ENCODE data around the gene RAPGEF1.
"Not testable (repeated sequence)": the region's sequence is repeated elsewhere in the genome, so short reads cannot be mapped to it uniquely, and the experiment has no call there.

Gene RAPGEF1

DNA sequence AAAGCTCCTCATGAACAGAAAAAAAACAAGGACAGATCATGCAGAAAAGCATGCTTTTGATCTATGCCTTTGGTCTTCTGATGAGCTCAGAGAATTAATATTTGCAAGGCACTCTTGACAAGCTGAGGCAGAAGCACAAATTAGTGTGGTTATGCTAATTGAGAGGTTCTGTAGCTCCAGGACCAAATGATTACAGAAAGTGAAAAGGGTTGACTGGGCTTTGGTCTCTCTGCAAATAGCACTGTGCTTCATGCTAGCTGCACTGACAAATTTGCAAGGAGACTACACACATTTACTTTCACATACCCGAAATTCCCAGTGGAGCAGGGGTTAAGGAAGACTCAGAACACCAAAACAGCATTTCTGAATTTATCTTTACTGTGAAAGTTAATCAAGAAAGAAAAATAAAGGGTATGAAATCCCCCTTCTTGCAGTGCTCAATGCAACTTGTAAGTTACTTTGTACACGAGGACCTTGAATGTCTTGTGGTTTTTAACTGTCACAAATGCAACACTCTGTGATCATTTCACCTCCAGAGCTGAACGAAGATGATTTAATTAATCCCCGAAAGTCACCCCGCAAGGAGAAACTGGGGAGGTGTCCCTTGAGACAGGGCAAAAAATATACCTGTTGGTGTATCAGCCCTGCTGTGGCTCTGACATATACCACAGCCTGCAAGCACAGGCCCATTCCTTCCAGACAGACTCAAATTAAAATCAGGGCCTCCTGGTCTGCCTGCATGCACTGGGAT, 11.9 kb downstream of the RAPGEF1 start:
- no peak for DNase-seq (ENCODE audit: low read depth)

DNA sequence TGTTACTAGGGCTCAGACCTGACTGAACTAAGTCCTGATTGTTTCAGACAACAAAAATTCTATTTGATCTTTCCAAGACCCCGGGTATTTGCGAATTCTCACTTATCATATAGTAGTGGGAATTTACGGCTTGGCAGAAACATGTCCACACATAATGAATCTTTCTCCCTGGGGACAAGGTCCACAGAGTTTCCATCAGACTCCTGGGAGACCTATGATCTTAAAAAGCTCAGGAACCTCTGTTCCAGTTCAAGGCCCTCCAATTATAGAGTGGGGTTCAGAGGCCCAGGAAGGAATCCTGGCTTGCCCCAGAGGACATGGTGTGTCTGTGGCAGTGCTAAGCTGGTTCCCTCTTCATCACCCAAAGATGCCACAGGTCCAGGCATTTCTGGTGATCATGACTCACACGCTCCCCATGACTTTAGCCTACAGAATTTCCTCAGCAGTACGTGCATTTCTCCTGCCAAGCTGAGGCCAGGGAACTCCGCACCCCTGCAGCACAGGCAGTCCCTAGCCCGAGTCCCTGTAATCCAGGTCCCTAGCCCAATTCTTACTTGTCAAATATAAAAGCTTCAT, 12.6 kb downstream of the RAPGEF1 start:
- DNase-seq (ENCODE audit: low read depth) = no peak

DNA sequence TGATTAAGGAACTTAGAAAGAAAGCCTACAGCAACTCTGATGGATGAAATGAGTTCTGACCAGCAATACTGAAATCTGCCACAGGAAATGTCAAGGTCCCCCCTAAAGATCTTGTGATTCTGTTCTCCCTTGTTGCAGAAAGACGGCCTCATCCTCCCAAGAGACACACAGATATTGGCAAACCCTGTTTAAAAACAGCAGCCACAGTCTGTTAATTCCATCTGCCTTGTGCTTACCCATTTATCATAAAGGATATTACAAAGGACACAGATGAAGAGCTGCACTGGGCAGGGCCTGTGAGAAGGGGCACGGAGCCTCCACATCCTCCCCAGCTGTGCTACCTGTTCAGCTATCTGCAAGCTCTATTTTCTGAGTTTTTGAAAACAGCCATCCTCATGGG, 15.2 kb downstream of the RAPGEF1 start:
- DNase-seq (ENCODE audit: low read depth) = no peak

- DNase-seq (ENCODE audit: low read depth) = no peak
Observed at GRCh38 chr9:131723632-131724031, 16.2 kb downstream of the RAPGEF1 start.

- no peak for DNase-seq (ENCODE audit: low read depth)
Observed at GRCh38 chr9:131722255-131722654, 17.6 kb downstream of the RAPGEF1 start.

DNA sequence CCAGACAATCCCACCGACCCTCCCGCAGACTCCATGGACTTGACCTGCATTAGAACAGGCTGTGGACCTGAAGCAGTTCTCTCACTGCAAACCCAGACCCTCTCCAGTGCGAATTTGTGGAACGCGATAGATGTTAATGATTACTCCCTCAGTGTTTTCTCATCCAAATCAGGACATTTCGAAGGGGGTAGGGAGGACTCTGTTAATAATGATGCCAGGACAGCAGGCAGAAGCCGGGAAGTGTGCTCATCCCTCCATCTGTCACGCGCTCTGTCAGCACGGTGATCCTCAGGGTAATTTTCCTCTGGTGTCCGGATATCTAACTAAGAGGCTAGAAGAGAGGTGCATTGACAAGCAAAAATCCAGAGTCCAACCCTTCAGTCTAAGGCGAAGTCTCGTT, 18.8 kb downstream of the RAPGEF1 start:
- no peak for DNase-seq (ENCODE audit: low read depth)

DNA sequence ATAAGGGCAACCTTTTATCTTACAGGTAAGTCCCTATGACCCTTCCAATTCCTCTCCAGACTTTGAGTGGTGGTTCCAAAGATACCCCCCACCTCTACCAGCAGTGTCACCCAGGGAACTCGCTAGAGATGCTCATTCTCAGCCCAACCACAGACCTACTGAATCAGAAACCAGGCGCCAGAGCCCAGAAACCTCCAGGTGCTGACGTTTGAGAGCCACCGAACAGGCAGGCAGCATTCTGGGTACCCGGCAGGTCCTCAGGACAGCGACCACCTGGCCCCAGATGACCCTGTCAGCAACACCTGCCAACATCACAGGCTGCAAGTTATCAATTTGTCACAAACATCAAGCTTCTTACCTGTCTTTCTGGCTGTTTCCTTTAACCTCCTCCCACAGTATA, 19.5 kb downstream of the RAPGEF1 start:
- no peak for DNase-seq (ENCODE audit: low read depth)

DNA sequence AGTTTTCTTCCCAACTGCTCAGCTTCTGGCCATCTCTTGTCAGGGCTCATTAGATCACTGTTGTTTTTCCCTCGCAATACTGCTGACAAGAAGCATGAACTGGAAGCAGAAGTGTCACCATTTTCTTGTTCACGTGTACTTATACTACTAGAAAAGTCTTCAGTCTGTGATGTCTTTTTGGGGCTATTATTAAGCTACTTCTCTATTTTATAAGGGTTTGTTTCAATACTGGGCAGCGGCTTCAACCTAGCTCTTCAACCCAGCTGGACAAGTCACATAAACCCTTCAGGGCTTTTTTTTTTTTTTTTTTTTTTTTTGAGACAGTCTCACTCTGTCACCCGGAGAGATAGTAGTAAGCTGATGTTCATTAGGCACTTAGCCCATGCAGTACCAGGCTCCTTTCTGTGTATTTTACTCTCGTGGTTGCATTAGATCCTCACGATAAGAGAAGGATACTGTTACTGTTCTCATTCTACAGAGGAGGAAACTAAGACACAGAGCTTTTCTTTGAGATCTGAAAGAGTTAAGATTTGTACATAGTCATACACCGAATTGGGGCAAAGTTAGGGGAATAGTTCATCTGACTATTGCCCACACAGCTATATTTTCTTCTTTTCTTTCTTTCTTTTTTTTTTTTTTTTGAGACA, 20.5 kb downstream of the RAPGEF1 start:
- DNase-seq (ENCODE audit: low read depth) = no peak

DNA sequence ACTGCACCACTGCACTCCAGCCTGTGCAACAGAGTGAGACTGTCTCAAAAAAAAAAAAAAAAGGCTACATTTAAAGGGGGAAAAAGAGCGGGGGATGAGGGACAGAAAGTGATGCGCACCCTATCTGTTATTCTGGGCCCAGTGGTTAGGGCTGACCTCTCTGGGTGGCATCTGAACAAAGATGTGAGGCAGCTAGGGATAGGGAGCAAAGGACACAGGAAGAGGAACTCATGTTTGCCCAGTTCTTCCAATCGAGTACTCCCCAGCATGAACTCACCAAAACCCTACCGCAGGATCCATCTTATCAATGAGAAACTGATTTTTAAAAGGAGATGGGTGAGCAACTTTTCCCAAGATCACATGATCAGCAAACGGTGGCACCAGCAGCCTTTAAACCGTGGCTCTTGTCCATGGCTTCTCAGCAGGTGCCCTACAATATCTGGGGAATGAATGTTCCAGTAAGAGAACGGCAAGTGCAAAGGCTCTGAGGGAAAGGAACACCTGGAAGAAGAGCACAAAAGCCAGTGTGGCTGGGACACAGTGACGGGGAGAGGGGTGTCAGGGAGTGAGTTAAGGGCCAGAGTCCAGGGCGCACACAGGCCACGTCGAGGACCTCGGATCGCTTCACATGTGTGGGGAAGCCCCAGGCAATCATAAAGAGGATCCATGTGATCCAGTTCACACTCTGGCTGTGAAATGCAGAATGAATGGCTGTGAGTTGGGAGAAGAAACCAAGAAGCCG, 22.0 kb downstream of the RAPGEF1 start:
- DNase-seq (ENCODE audit: low read depth) = no peak

- no peak for DNase-seq (ENCODE audit: low read depth)
Observed at GRCh38 chr9:131715906-131716305, 24.0 kb downstream of the RAPGEF1 start.

DNA sequence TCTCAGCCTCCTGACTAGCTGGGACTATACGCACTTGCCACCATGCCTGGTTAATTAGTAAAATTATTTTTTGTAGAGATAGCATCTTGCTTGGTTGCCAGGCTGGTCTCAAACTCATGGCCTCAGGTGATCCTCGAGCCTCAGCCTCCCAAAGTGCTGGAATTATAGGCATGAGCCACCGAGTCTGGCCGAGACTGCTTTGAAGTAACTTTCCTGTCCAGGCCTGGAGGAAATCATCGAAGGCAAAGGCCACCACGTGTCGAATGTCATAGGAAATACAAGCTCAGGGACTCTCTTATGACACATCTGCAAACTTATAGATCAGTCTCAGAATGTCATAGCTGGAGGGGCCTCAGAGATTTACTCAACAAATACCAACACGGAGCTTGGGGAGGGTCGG, 25.1 kb downstream of the RAPGEF1 start:
- no peak for DNase-seq (ENCODE audit: low read depth)

GRCh38 chr9:131714161-131714646, 25.7 kb downstream of the RAPGEF1 start:
- DNase-seq (ENCODE audit: low read depth) = no peak

DNA sequence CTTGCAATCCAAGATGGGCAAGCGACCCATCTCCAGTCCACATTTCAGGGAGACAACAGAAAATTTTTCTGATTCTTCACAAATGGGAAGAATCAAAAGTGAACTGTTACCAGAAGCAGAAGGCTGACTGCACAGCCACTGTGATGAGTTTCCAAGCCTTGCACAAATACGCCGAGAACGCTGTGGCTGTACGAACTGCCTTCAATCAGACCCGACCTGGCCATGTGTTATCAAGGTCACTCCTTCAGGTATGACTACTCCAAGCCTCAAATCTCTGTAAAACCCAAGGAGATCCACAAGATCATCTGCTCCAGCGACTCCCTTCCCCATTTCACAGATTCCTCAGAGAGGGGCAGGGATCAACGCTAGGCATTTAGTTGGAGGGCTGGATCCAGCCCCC, 26.9 kb downstream of the RAPGEF1 start:
- no peak for DNase-seq (ENCODE audit: low read depth)

GRCh38 chr9:131712151-131712716, 27.6 kb downstream of the RAPGEF1 start:
- no peak for DNase-seq (ENCODE audit: low read depth)

DNA sequence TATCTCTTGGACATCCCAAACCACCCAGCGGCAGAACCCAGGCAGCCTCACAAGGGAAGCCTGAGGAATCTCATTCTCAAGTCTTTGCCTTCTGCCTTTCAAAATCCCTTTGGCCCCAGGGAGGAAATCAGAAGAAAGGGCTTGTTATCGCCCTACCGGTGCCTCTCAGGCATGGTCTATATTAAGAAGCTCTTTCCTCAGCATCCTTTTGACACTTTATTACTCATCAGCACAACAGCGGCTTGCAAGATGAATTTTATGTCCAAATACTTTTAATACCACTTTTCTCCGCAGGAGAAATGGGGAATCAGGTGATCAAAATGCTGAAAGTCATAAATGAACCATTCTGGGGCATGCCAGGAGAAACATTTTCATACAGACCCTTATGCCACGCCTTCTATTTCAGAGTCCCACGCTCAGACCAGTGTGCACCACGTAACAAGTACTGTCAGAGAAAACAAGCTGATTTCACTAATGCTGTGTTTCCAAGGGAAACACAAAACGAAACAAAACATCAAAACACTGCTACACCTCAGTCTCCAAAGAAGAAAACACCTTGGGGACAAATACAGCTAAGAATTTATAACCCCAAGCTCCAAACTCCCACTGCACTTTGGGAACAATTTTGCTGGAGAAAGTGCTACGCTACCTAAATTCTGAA, 30.0 kb downstream of the RAPGEF1 start:
- no peak for DNase-seq (ENCODE audit: low read depth)

GRCh38 chr9:131709010-131709770, 30.7 kb downstream of the RAPGEF1 start:
- not testable (repeated sequence) for DNase-seq (ENCODE audit: low read depth)

DNA sequence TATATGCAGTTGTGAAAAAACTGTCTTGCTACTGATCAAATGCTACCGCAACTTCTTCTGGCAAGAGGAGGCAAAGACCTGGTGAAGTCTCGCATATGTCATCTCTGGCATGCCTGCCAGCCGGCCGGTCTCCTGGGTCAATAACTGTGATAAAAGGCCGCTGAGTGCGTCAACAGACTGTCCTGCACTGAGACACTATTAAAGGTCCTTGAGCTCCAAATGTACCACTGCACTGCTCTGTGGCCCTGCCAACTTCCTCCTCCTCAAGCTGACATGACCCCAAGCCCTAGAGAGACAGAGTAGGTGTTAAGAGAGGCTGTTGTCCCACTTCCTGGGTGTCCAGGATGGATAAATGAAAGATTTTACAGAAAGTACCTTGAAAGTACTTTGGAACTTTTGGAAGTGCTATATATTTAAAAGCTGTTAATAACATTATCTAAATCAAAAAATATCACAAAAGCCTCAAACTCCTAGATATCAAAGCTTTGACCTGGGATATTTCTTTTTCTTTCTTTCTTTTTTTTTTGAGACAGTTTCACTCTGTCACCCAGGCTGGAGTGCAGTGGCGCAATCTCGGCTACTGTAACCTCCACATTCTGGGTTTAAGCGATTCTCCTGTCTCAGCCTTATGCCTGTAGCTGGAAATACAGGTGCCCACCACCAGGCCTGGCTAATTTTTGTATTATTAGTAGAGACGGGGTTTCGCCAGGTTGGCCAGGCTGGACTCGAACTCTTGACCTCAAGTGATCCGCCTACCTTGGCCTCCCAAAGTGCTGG, 31.5 kb downstream of the RAPGEF1 start:
- DNase-seq (ENCODE audit: low read depth) = no peak

DNA sequence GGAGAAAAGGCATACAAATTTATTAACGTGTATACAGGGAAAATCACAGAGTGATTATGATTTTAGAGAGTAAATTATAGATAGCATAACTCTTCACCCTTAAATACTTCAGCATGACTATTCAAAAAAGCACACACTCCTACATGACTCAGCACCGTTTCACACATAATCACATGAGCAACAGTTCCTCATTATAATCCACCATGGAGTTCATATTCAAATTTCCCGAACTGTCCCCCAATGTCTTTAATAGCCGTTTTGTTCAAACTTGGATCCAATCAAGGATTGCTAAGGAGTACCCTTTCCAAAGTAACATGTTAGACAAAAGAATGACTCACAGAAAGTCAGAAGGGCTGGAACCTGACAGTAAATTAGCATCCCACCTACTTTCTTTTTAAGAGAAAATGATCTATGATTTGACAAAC, 32.1 kb downstream of the RAPGEF1 start:
- no peak for DNase-seq (ENCODE audit: low read depth)

DNA sequence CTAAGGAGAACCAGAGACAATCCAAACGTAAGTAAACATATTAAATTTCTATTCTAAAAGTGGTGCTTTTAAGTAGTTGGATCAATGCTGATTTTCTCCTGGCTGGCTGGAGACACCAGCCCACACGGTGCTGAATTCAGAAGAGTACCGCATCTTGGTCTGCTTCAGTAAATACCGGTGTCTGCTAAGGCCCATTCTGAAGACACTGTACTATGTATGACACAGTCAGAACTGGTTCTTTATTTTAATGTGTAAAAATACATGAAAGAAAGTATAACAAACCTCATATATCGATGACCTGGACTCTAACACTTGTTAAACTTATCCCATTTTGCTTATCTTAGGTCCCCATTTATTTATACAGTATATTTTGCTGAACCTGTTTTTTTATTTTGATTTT, 32.8 kb downstream of the RAPGEF1 start:
- DNase-seq (ENCODE audit: low read depth) = no peak

- DNase-seq (ENCODE audit: low read depth) = no peak
Observed at GRCh38 chr9:131706608-131706970, 33.3 kb downstream of the RAPGEF1 start.

All from stimulated activated CD8-positive, alpha-beta memory T cell treated with anti-CD3 and anti-CD28 coated beads, Interleukin-4, amount 100 ng/mL, for 24 hours (primary cell).